Body of pancreas (tissue), 4 donors: ENCODE results near the gene TP53BP1. TPM values are rescaled to one million over a fixed set of nuclear protein-coding genes. Genes with fewer than 3 reads are reported as not detected.

Source experiments
- ATAC-seq: fragments of 150-250 bp; one replicate; pipeline ENCODE4 v1.9.1; 2016
- DNase-seq, 4 donors: peaks; one replicate each; pipeline ENCODE4 v3.0.0-alpha.2; 2019
- H3K27ac ChIP-seq, 4 donors: fragments of 200-600 bp; sonication (generic); 1 replicate in 3 of 4; 2 replicates in 1 of 4; pipeline versions ENCODE4 v1.5.1 to v1.6.1; 2016 to 2019; ENCODE audit warnings: mild to moderate bottlenecking in 1 of 4, mixed read lengths in 1 of 4, moderate library complexity in 1 of 4
- H3K27me3 ChIP-seq, 2 donors: fragments of 200-600 bp; sonication (generic); one replicate each; pipeline ENCODE4 v1.6.0; 2016; ENCODE audit warnings: mild to moderate bottlenecking in 1 of 2
- H3K36me3 ChIP-seq, 2 donors: fragments of 200-600 bp; sonication (generic); replicated peaks in 1 of 2; 2 replicates each; pipeline ENCODE4 v1.5.1; 2016; ENCODE audit warnings: low read depth in 2 of 2; ENCODE audit not compliant: insufficient read depth in 1 of 2
- H3K4me1 ChIP-seq: fragments of 200-600 bp; sonication (generic); one replicate; pipeline ENCODE4 v1.6.0; 2016
- H3K4me3 ChIP-seq, 2 donors: fragments of 200-600 bp; sonication (generic); 1 replicate in 1 of 2; 2 replicates in 1 of 2; pipeline ENCODE4 v1.5.1; 2016 to 2019
- H3K9me3 ChIP-seq, 3 donors: fragments of 200-600 bp; sonication (generic); 1 replicate in 2 of 3; 2 replicates in 1 of 3; pipeline ENCODE4 v1.5.1; 2016
- POLR2A ChIP-seq, 3 donors: fragments of 450-650 bp; IDR thresholded peaks; one replicate each; pipeline ENCODE4 v1.6.1; 2016; ENCODE audit warnings: antibody characterized with exemption in 3 of 3, mild to moderate bottlenecking in 2 of 3
- WGBS, 2 donors: methylation state at CpG; one replicate each; pipeline ENCODE4 v1.1.5; 2017; 5-methylcytosine and 5-hydroxymethylcytosine counted together
- intact Hi-C: fragments of 100-400 bp; cut with DNase I; formaldehyde crosslinking; loops from one replicate; pipeline ENCODE4 v1.15.1; 2023
- total RNA-seq, 2 donors: library from RNA; depleted of rRNA; stranded (reverse); fragments of >200 nt; gene quantifications; one replicate each; pipeline ENCODE4 v1.1.0, GENCODE V29; 2016
- TF ChIP-seq, protein P1 (sequence below), 7 experiments: fragments of 450-650 bp in 4 of 7; fragments of 200-600 bp in 3 of 7; sonication (generic) in 3 of 7; IDR thresholded peaks; one replicate each; pipeline ENCODE4 v1.5.1; 2016 to 2019; ENCODE audit warnings: antibody characterized with exemption in 7 of 7

Gene TP53BP1
- total RNA-seq, 2 donors from 2014 or later, result 12.5 to 17.5 TPM

DNA sequence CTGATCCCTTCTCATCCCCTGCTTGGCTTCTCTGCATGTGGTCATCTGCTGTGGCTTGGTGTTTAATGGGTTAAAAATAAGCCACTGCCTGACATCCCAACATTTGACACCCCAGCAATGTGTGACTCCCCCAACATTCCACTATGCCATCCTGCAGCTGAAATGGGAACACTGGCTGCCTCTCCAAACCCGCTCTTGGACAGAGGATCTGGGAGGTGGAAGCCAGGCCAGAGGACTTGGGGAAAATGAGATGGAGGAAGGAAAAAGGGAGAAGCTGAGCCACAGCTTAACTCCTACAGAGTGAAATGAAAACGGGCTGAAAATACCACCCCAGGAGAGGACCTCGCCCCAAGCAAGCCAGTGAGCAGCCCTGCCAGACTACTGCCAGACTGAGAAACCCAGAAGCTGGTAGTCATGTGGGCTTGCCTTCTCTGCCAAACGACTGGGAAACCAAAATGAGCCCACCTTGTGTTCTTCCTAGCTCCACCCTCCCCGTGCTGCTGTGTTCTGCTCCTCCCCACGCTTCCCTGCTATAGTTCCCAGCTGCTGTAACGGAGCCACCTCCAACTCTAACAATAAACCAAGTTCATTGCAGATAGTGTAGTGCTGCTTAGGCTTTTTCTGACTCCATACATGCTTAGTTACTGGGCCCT, 38.2 kb upstream of the TP53BP1 start:
- no peak overlapping the region for H3K4me3 ChIP-seq
- no peaks in the 10 kb centered on the region for H3K36me3 ChIP-seq
- TF ChIP-seq, protein P1, sequence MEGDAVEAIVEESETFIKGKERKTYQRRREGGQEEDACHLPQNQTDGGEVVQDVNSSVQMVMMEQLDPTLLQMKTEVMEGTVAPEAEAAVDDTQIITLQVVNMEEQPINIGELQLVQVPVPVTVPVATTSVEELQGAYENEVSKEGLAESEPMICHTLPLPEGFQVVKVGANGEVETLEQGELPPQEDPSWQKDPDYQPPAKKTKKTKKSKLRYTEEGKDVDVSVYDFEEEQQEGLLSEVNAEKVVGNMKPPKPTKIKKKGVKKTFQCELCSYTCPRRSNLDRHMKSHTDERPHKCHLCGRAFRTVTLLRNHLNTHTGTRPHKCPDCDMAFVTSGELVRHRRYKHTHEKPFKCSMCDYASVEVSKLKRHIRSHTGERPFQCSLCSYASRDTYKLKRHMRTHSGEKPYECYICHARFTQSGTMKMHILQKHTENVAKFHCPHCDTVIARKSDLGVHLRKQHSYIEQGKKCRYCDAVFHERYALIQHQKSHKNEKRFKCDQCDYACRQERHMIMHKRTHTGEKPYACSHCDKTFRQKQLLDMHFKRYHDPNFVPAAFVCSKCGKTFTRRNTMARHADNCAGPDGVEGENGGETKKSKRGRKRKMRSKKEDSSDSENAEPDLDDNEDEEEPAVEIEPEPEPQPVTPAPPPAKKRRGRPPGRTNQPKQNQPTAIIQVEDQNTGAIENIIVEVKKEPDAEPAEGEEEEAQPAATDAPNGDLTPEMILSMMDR (IDR thresholded peaks at IDR 0.05), result no peak
- TF ChIP-seq POLR2A (IDR thresholded peaks at IDR 0.05), result no peak
- H3K4me1 ChIP-seq, result no peaks in the 10 kb centered on the region
- intact Hi-C loops, result no loop called here
- no peaks in the 10 kb centered on the region for H3K27me3 ChIP-seq
- no peak for DNase-seq
- H3K27ac ChIP-seq, result no peak overlapping the region
- no peak for ATAC-seq
- no peaks in the 10 kb centered on the region for H3K9me3 ChIP-seq
- 41 to 46% methylated on average over 7 of the region's 7 CpGs for WGBS, 2 donors

DNA sequence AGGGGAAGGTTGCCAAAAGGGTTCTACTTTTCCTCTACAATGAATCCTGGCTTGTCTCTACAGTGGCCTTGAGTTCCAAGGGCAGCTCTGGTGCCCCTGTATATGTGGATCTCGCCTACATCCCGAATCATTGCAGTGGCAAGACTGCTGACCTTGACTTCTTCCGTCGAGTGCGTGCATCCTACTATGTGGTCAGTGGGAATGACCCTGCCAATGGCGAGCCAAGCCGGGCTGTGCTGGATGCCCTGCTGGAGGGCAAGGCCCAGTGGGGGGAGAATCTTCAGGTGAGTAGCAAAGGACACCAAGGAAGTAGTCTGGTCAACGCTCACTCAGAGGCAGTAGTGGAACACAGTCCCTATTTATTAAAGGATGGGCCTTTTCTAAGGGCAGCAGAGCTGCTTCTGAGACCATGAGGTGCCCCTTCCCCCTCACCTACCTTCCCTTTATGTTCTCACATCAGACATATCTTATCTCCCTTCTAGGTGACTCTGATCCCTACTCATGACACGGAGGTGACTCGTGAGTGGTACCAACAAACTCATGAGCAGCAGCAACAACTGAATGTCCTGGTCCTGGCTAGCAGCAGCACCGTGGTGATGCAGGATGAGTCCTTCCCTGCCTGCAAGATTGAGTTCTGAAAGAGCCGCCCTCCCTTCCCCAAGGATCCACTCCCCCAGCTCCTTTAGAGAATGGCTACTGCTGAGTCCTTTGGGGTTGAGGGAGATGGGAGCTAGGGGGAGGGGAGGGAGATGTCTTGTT, 36.8 kb upstream of the TP53BP1 start:
- ATAC-seq, result no peak
- WGBS, 2 donors, result 74 to 78% methylated on average over 11 to 12 of the region's 12 CpGs
- intact Hi-C loops, result no loop called here
- Histone ChIP-seq H3K4me1 (no peaks in the 10 kb centered on the region), H3K9me3 (no peaks in the 10 kb centered on the region), H3K27ac (no peak overlapping the region), H3K27me3 (no peaks in the 10 kb centered on the region), H3K4me3 (no peak overlapping the region), H3K36me3 (no peaks in the 10 kb centered on the region)
- TF ChIP-seq, protein P1 (IDR thresholded peaks at IDR 0.05), result no peak
- TF ChIP-seq POLR2A (IDR thresholded peaks at IDR 0.05), result no peak
- no peak for DNase-seq

- Histone ChIP-seq H3K4me1 (no peaks in the 10 kb centered on the region), H3K36me3 (no peaks in the 10 kb centered on the region), H3K9me3 (no peaks in the 10 kb centered on the region), H3K4me3 (no peak overlapping the region), H3K27me3 (no peaks in the 10 kb centered on the region), H3K27ac (no peak overlapping the region)
- intact Hi-C loops, result no loop called here
- ATAC-seq, result no peak
- 90 to 94% methylated on average over 14 to 15 of the region's 15 CpGs for WGBS, 2 donors
- no peak for DNase-seq
- TF ChIP-seq POLR2A (IDR thresholded peaks at IDR 0.05), result no peak
- TF ChIP-seq, protein P1 (IDR thresholded peaks at IDR 0.05), result no peak
These were observed 36.2 kb upstream of the TP53BP1 start for GRCh38 chr15:43529141-43529540.

DNA sequence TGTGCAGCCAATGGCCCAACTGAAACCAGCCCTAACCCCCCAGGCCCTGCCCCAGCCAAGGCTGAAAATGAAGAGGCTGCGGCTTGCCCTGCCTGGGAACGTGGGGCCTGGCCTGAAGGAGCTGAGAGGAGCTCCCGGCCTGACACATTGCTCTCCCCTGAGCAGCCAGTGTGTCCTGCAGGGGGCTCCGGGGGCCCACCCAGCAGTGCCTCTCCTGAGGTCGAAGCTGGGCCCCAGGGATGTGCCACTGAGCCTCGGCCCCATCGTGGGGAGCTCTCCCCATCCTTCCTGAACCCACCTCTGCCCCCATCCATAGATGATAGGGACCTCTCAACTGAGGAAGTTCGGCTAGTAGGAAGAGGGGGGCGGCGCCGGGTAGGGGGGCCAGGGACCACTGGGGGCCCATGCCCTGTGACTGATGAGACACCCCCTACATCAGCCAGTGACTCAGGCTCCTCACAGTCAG, 35.6 kb upstream of the TP53BP1 start:
- Histone ChIP-seq H3K36me3 (no peaks in the 10 kb centered on the region), H3K27me3 (no peaks in the 10 kb centered on the region), H3K27ac (no peak overlapping the region), H3K9me3 (no peaks in the 10 kb centered on the region), H3K4me1 (no peaks in the 10 kb centered on the region), H3K4me3 (no peak overlapping the region)
- TF ChIP-seq, protein P1 (IDR thresholded peaks at IDR 0.05), result no peak
- WGBS, 2 donors, result 58 to 96% methylated on average over 4 to 9 of the region's 11 CpGs
- intact Hi-C loops, result no loop called here
- DNase-seq, result no peak
- ATAC-seq, result no peak
